Osteocyte (in vitro differentiated cells): ENCODE measurements around the gene FBLN2. TPM values are rescaled to one million over a fixed set of nuclear protein-coding genes. Genes with fewer than 3 reads are reported as not detected.
A peak's percentile ranks its signal among the peaks of the same experiment; 100 is the strongest.

ENCODE experiments used
- DNase-seq: peaks from one replicate; pipeline ENCODE4 v3.0.0; 2021; ENCODE audit warnings: mixed read lengths; ENCODE audit not compliant: unreplicated experiment; ENCODE audit errors: extremely low spot score
- H3K27ac Mint-ChIP-seq: one replicate; pipeline ENCODE4 v1.8.0; 2021; ENCODE audit warnings: mild to moderate bottlenecking, mixed read lengths; ENCODE audit not compliant: unreplicated experiment
- H3K27me3 Mint-ChIP-seq: one replicate; pipeline ENCODE4 v1.8.0; 2021; ENCODE audit warnings: mixed read lengths; ENCODE audit not compliant: unreplicated experiment
- H3K36me3 Mint-ChIP-seq: one replicate; pipeline ENCODE4 v1.8.0; 2021; ENCODE audit warnings: mixed read lengths; ENCODE audit not compliant: unreplicated experiment
- H3K4me1 Mint-ChIP-seq: one replicate; pipeline ENCODE4 v1.8.0; 2021; ENCODE audit warnings: mixed read lengths; ENCODE audit not compliant: unreplicated experiment
- H3K4me3 Mint-ChIP-seq: one replicate; pipeline ENCODE4 v1.8.0; 2021; ENCODE audit warnings: mild to moderate bottlenecking, moderate library complexity, mixed read lengths; ENCODE audit not compliant: unreplicated experiment
- H3K9me3 Mint-ChIP-seq: one replicate; pipeline ENCODE4 v1.8.0; 2021; ENCODE audit warnings: mixed read lengths; ENCODE audit not compliant: unreplicated experiment
- CTCF ChIP-seq: fragments of 200-600 bp; sonication (generic); IDR thresholded peaks from 2 replicates; pipeline ENCODE4 v1.5.0; 2021; ENCODE audit warnings: antibody characterized with exemption, mild to moderate bottlenecking, moderate library complexity
- total RNA-seq: library from RNA; stranded (reverse); gene quantifications from 2 replicates; pipeline ENCODE4 v1.2.1, GENCODE V29; 2021

The FBLN2 gene
- total RNA-seq, 1 donor from 2014 or later = 215 TPM

GRCh38 chr3:13556917-13557316, 8.0 kb downstream of the FBLN2 start:
- no peaks in the 10 kb centered on the region for H3K9me3 Mint-ChIP-seq
- H3K36me3 Mint-ChIP-seq = no peaks in the 10 kb centered on the region
- H3K27me3 Mint-ChIP-seq = no peaks in the 10 kb centered on the region
- no peak for TF ChIP-seq CTCF
- no peak overlapping the region for H3K4me3 Mint-ChIP-seq
- H3K4me1 Mint-ChIP-seq = peaks cover 65% of the 10 kb centered on the region
- peak overlapping the region; percentile 67 for H3K27ac Mint-ChIP-seq
- DNase-seq = no peak

- TF ChIP-seq CTCF = no peak
- peaks cover 60% of the 10 kb centered on the region for H3K4me1 Mint-ChIP-seq
- DNase-seq = no peak
- no peaks in the 10 kb centered on the region for H3K36me3 Mint-ChIP-seq
- H3K27ac Mint-ChIP-seq = no peak overlapping the region
- H3K27me3 Mint-ChIP-seq = no peaks in the 10 kb centered on the region
- no peak overlapping the region for H3K4me3 Mint-ChIP-seq
- H3K9me3 Mint-ChIP-seq = no peaks in the 10 kb centered on the region
Measured at GRCh38 chr3:13557417-13557816, 8.5 kb downstream of the FBLN2 start.

- DNase-seq = no peak
- Mint-ChIP-seq H3K4me1 (peaks cover 60% of the 10 kb centered on the region), H3K36me3 (no peaks in the 10 kb centered on the region), H3K27me3 (no peaks in the 10 kb centered on the region), H3K27ac (no peak overlapping the region), H3K9me3 (no peaks in the 10 kb centered on the region), H3K4me3 (no peak overlapping the region)
- TF ChIP-seq CTCF = no peak
Measured at GRCh38 chr3:13557926-13558325, 9.0 kb downstream of the FBLN2 start.

GRCh38 chr3:13558651-13559050, 9.7 kb downstream of the FBLN2 start:
- peaks cover 62% of the 10 kb centered on the region for H3K4me1 Mint-ChIP-seq
- no peaks in the 10 kb centered on the region for H3K9me3 Mint-ChIP-seq
- no peak for DNase-seq
- no peak overlapping the region for H3K4me3 Mint-ChIP-seq
- no peaks in the 10 kb centered on the region for H3K36me3 Mint-ChIP-seq
- no peaks in the 10 kb centered on the region for H3K27me3 Mint-ChIP-seq
- peak overlapping the region; percentile 54 for H3K27ac Mint-ChIP-seq
- no peak for TF ChIP-seq CTCF

- Mint-ChIP-seq H3K4me1 (peaks cover 68% of the 10 kb centered on the region), H3K27me3 (no peaks in the 10 kb centered on the region), H3K4me3 (no peak overlapping the region), H3K27ac (peak overlapping the region; percentile 72), H3K36me3 (no peaks in the 10 kb centered on the region), H3K9me3 (no peaks in the 10 kb centered on the region)
- DNase-seq = no peak
- no peak for TF ChIP-seq CTCF
Measured at GRCh38 chr3:13559764-13560525, 11.0 kb downstream of the FBLN2 start.
